Naive thymus-derived CD4-positive, alpha-beta T cell (primary cell): Measurements from ENCODE around the gene KCNK10. TPM values are rescaled to one million over a fixed set of nuclear protein-coding genes. Genes with fewer than 3 reads are reported as not detected.
A peak's percentile ranks its signal among the peaks of the same experiment; 100 is the strongest.

ENCODE experiments used
- ATAC-seq: fragments of 150-1000 bp; cut with Tn5 transposase; 2 replicates; pipeline ENCODE4 v1.10.0; 2021; ENCODE audit warnings: mild to moderate bottlenecking, moderate library complexity
- CTCF ChIA-PET: fragments of 350-600 bp; sonication (Branson Sonifier 250); formaldehyde crosslinking; loops from one replicate; lab custom pipeline; 2021; ENCODE audit warnings: antibody characterized with exemption; lab: Charles Lee
- POLR2A ChIA-PET: fragments of 350-600 bp; sonication (Branson Sonifier 250); formaldehyde crosslinking; loops from one replicate; lab custom pipeline; 2021; ENCODE audit warnings: antibody characterized with exemption, inconsistent platforms; lab: Charles Lee
- DNase-seq, 9 donors: peaks; one replicate each; pipeline versions ENCODE4 v3.0.0 to v3.0.0-alpha.2; 2020 to 2022; ENCODE audit warnings: mixed read lengths in 1 of 9
- H3K27ac ChIP-seq: one replicate; pipeline ENCODE4 v1.7.0; 2013; ENCODE audit warnings: mild to moderate bottlenecking, low read depth, low read length, moderate library complexity
- H3K27me3 ChIP-seq, 2 donors: one replicate each; pipeline ENCODE4 v1.7.0; 2013; ENCODE audit warnings: low read length in 2 of 2, mild to moderate bottlenecking in 2 of 2, moderate library complexity in 2 of 2; ENCODE audit not compliant: control insufficient read depth in 2 of 2, insufficient read depth in 2 of 2
- H3K36me3 ChIP-seq, 3 experiments: 1 replicate in 2 of 3; 2 replicates in 1 of 3; pipeline ENCODE4 v1.7.0; 2013; ENCODE audit warnings: low read length in 3 of 3, mild to moderate bottlenecking in 3 of 3, moderate library complexity in 1 of 3; ENCODE audit not compliant: insufficient read depth in 3 of 3, control insufficient read depth in 2 of 3
- H3K4me1 ChIP-seq, 2 donors: one replicate each; pipeline ENCODE4 v1.7.0; 2013; ENCODE audit warnings: low read length in 2 of 2, mild to moderate bottlenecking in 2 of 2, moderate library complexity in 1 of 2; ENCODE audit not compliant: control insufficient read depth in 2 of 2, insufficient read depth in 2 of 2
- H3K4me3 ChIP-seq: 2 replicates; pipeline ENCODE4 v1.7.0; 2013; ENCODE audit warnings: mild to moderate bottlenecking, low read length
- H3K9me3 ChIP-seq, 3 experiments: 1 replicate in 2 of 3; 2 replicates in 1 of 3; pipeline ENCODE4 v1.7.0; 2013; ENCODE audit warnings: low read length in 3 of 3; ENCODE audit not compliant: control insufficient read depth in 2 of 3
- H3K27ac Mint-ChIP-seq, 9 donors: one replicate each; pipeline ENCODE4 v1.8.0; 2020 to 2022; ENCODE audit warnings: mixed read lengths in 9 of 9, mild to moderate bottlenecking in 8 of 9, moderate library complexity in 5 of 9, inconsistent platforms in 2 of 9
- H3K27me3 Mint-ChIP-seq, 5 donors: one replicate each; pipeline ENCODE4 v1.8.0; 2021 to 2022; ENCODE audit warnings: mixed read lengths in 5 of 5, mild to moderate bottlenecking in 1 of 5
- H3K36me3 Mint-ChIP-seq, 5 donors: one replicate each; pipeline ENCODE4 v1.8.0; 2020 to 2022; ENCODE audit warnings: mixed read lengths in 5 of 5, mild to moderate bottlenecking in 3 of 5, inconsistent platforms in 1 of 5
- H3K4me1 Mint-ChIP-seq, 7 donors: one replicate each; pipeline ENCODE4 v1.8.0; 2020 to 2022; ENCODE audit warnings: mixed read lengths in 7 of 7, mild to moderate bottlenecking in 3 of 7, inconsistent platforms in 1 of 7
- H3K4me3 Mint-ChIP-seq, 10 donors: one replicate each; pipeline ENCODE4 v1.8.0; 2020 to 2022; ENCODE audit warnings: mild to moderate bottlenecking in 10 of 10, mixed read lengths in 10 of 10, moderate library complexity in 6 of 10, inconsistent platforms in 2 of 10
- H3K9me3 Mint-ChIP-seq, 11 donors: one replicate each; pipeline ENCODE4 v1.8.0; 2020 to 2022; ENCODE audit warnings: mixed read lengths in 11 of 11, mild to moderate bottlenecking in 4 of 11, inconsistent platforms in 1 of 11, moderate library complexity in 1 of 11
- intact Hi-C, 2 donors: fragments of 100-400 bp; cut with micrococcal nuclease; formaldehyde crosslinking; loops; one replicate each; pipeline ENCODE4 v1.15.1; 2023
- polyA plus RNA-seq, 2 donors: library from polyadenylated mRNA; unstranded; fragments of 300-500 nt; fragmentation: Illumina TruSeq; gene quantifications; one replicate each; pipeline ENCODE4 v1.2.3, GENCODE V29; 2021
- total RNA-seq, 6 experiments: library from RNA in 5 of 6; stranded (reverse) in 5 of 6; gene quantifications; 1 replicate in 5 of 6; 2 replicates in 1 of 6; pipeline ENCODE4 v1.2.3 and lab custom pipeline; 2021 to 2026

KCNK10 gene
- under 1 TPM in 2 of 5 experiments, not detected in 3; 0.10 to 0.21 TPM for total RNA-seq
- not detected for polyA plus RNA-seq
- total RNA-seq (lab: John Stamatoyannopoulos, UW): not detected

GRCh38 chr14:88323086-88323522 is at the start of gene KCNK10:
TSS of gene KCNK10 (minus strand) at chr14:88323269. CDS start at chr14:88322798, 471 bp downstream.
- ChIA-PET CTCF (no interaction called here), POLR2A (no interaction called here)
- H3K9me3 Mint-ChIP-seq: peaks cover 0 to 4% (median 0%) of the 10 kb centered on the region in 11 donors
- H3K36me3 Mint-ChIP-seq: no peaks in the 10 kb centered on the region
- Histone ChIP-seq H3K4me1 (no peaks in the 10 kb centered on the region), H3K36me3 (no peaks in the 10 kb centered on the region), H3K9me3 (no peaks in the 10 kb centered on the region), H3K4me3 (no peak within 1 kb of the TSS), H3K27me3 (peaks cover 0 to 6% of the 10 kb centered on the region in 2 donors), H3K27ac (no peak within 1 kb of the TSS)
- H3K27ac Mint-ChIP-seq: no peak within 1 kb of the TSS
- DNase-seq: no peak
- peak within 1 kb of the TSS in 6 of 10 donors; percentile 8 to 77 (median 39) for H3K4me3 Mint-ChIP-seq
- H3K27me3 Mint-ChIP-seq: peaks cover 36 to 48% (median 41%) of the 10 kb centered on the region in 5 donors
- intact Hi-C loops: no loop called here
- ATAC-seq: no peak
- H3K4me1 Mint-ChIP-seq: peaks cover 0 to 7% (median 2%) of the 10 kb centered on the region in 7 donors

- Histone ChIP-seq H3K4me1 (no peaks in the 10 kb centered on the region), H3K9me3 (no peaks in the 10 kb centered on the region), H3K36me3 (no peaks in the 10 kb centered on the region), H3K27ac (no peak overlapping the region), H3K27me3 (no peaks in the 10 kb centered on the region), H3K4me3 (no peak overlapping the region)
- POLR2A ChIA-PET: no interaction called here
- ATAC-seq: no peak
- no peaks in the 10 kb centered on the region for H3K4me1 Mint-ChIP-seq
- no peak for DNase-seq
- H3K27me3 Mint-ChIP-seq: peaks cover 23 to 52% (median 32%) of the 10 kb centered on the region in 5 donors
- no peak overlapping the region for H3K4me3 Mint-ChIP-seq
- CTCF ChIA-PET: no interaction called here
- no peaks in the 10 kb centered on the region for H3K36me3 Mint-ChIP-seq
- H3K9me3 Mint-ChIP-seq: peaks cover 0 to 12% (median 5%) of the 10 kb centered on the region in 11 donors
- no peak overlapping the region for H3K27ac Mint-ChIP-seq
- intact Hi-C loops: no loop called here
These were observed 46.4 kb upstream of the KCNK10 start for GRCh38 chr14:88369496-88369895.

- Histone ChIP-seq H3K4me1 (no peaks in the 10 kb centered on the region), H3K9me3 (no peaks in the 10 kb centered on the region), H3K36me3 (no peaks in the 10 kb centered on the region), H3K27ac (no peak overlapping the region), H3K27me3 (no peaks in the 10 kb centered on the region), H3K4me3 (no peak overlapping the region)
- DNase-seq: no peak
- H3K9me3 Mint-ChIP-seq: peaks cover 0 to 12% (median 2%) of the 10 kb centered on the region in 11 donors
- H3K27ac Mint-ChIP-seq: no peak overlapping the region
- H3K36me3 Mint-ChIP-seq: no peaks in the 10 kb centered on the region
- ChIA-PET CTCF (no interaction called here), POLR2A (no interaction called here)
- H3K4me1 Mint-ChIP-seq: no peaks in the 10 kb centered on the region
- H3K27me3 Mint-ChIP-seq: peaks cover 7 to 26% (median 24%) of the 10 kb centered on the region in 5 donors
- no peak for ATAC-seq
- H3K4me3 Mint-ChIP-seq: no peak overlapping the region
- intact Hi-C loops: no loop called here
These were observed 41.8 kb upstream of the KCNK10 start for GRCh38 chr14:88364710-88365413.

GRCh38 chr14:88363644-88364043 is 40.6 kb upstream of the KCNK10 start:
- H3K4me3 Mint-ChIP-seq: no peak overlapping the region
- H3K36me3 Mint-ChIP-seq: no peaks in the 10 kb centered on the region
- no peaks in the 10 kb centered on the region for H3K4me1 Mint-ChIP-seq
- intact Hi-C loops: no loop called here
- Histone ChIP-seq H3K36me3 (no peaks in the 10 kb centered on the region), H3K4me3 (no peak overlapping the region), H3K9me3 (no peaks in the 10 kb centered on the region), H3K4me1 (no peaks in the 10 kb centered on the region), H3K27me3 (no peaks in the 10 kb centered on the region), H3K27ac (no peak overlapping the region)
- POLR2A ChIA-PET: no interaction called here
- CTCF ChIA-PET: interaction anchor here (0.6 to 0.7 kb wide), 2 partner anchors 32 to 170 kb away, joined by 3 read pairs; no protein-coding TSS in a partner anchor
- H3K27me3 Mint-ChIP-seq: peaks cover under 1 to 25% (median 13%) of the 10 kb centered on the region in 5 donors
- no peak for DNase-seq
- H3K27ac Mint-ChIP-seq: no peak overlapping the region
- ATAC-seq: no peak
- H3K9me3 Mint-ChIP-seq: peaks cover 0 to 12% (median 3%) of the 10 kb centered on the region in 11 donors

- Mint-ChIP-seq H3K9me3 (peaks cover 0 to 7% (median 3%) of the 10 kb centered on the region in 11 donors), H3K4me3 (no peak overlapping the region), H3K36me3 (no peaks in the 10 kb centered on the region), H3K27ac (no peak overlapping the region), H3K4me1 (no peaks in the 10 kb centered on the region), H3K27me3 (peaks cover 0 to 30% (median 12%) of the 10 kb centered on the region in 5 donors)
- CTCF ChIA-PET: no interaction called here
- Histone ChIP-seq H3K36me3 (no peaks in the 10 kb centered on the region), H3K4me3 (no peak overlapping the region), H3K9me3 (no peaks in the 10 kb centered on the region), H3K27ac (no peak overlapping the region), H3K27me3 (no peaks in the 10 kb centered on the region), H3K4me1 (no peaks in the 10 kb centered on the region)
- POLR2A ChIA-PET: no interaction called here
- DNase-seq (no peak), ATAC-seq (no peak)
- intact Hi-C loops: no loop called here
These were observed 36.4 kb upstream of the KCNK10 start for GRCh38 chr14:88359500-88359899.

- Histone ChIP-seq H3K36me3 (peaks cover 0 to 2% (median 0%) of the 10 kb centered on the region in 3 experiments), H3K9me3 (no peaks in the 10 kb centered on the region), H3K27ac (no peak overlapping the region), H3K27me3 (no peaks in the 10 kb centered on the region), H3K4me1 (no peaks in the 10 kb centered on the region), H3K4me3 (no peak overlapping the region)
- intact Hi-C loops: no loop called here
- Mint-ChIP-seq H3K9me3 (peaks cover 0 to 2% (median 0%) of the 10 kb centered on the region in 11 donors), H3K27me3 (peaks cover 2 to 13% (median 6%) of the 10 kb centered on the region in 5 donors), H3K36me3 (no peaks in the 10 kb centered on the region), H3K27ac (no peak overlapping the region), H3K4me1 (no peaks in the 10 kb centered on the region), H3K4me3 (no peak overlapping the region)
- POLR2A ChIA-PET: no interaction called here
- DNase-seq: no peak
- CTCF ChIA-PET: no interaction called here
- no peak for ATAC-seq
These were observed 31.3 kb upstream of the KCNK10 start for GRCh38 chr14:88354358-88354757.

- Histone ChIP-seq H3K9me3 (no peaks in the 10 kb centered on the region), H3K4me3 (no peak overlapping the region), H3K4me1 (no peaks in the 10 kb centered on the region), H3K36me3 (peaks cover 0 to 2% (median 0%) of the 10 kb centered on the region in 3 experiments), H3K27me3 (no peaks in the 10 kb centered on the region), H3K27ac (no peak overlapping the region)
- ChIA-PET POLR2A (no interaction called here), CTCF (no interaction called here)
- H3K36me3 Mint-ChIP-seq: no peaks in the 10 kb centered on the region
- no peak overlapping the region for H3K4me3 Mint-ChIP-seq
- intact Hi-C loops: no loop called here
- no peak for DNase-seq
- H3K27me3 Mint-ChIP-seq: peaks cover 0 to 2% (median 0%) of the 10 kb centered on the region in 5 donors
- no peak overlapping the region for H3K27ac Mint-ChIP-seq
- no peaks in the 10 kb centered on the region for H3K4me1 Mint-ChIP-seq
- no peak for ATAC-seq
- no peaks in the 10 kb centered on the region for H3K9me3 Mint-ChIP-seq
These were observed 29.6 kb upstream of the KCNK10 start for GRCh38 chr14:88352698-88353097.
